IMR-90 (cell line): ENCODE measurements around the gene CEP83. TPM values are rescaled to one million over a fixed set of nuclear protein-coding genes. Genes with fewer than 3 reads are reported as not detected.

ENCODE experiments used
- ATAC-seq: fragments of 200-7000 bp; cut with Tn5 transposase; 2 replicates; pipeline ENCODE4 v1.9.1; 2020; ENCODE audit warnings: low read depth, mild to moderate bottlenecking, moderate library complexity
- BruUV-seq: library from RNA; stranded (reverse); fragments of 400-500 nt; replicated peaks from 2 replicates; lab custom pipeline; 2021; lab: Mats Ljungman, UMichigan
- CTCF ChIA-PET: fragments of 300-600 bp; formaldehyde crosslinking; extraction: SDS; loops from one replicate; lab custom pipeline; 2021; ENCODE audit warnings: antibody characterized with exemption; lab: Yijun Ruan, JAX
- POLR2A ChIA-PET: fragments of 300-600 bp; sonication (Branson Sonifier 250); formaldehyde crosslinking; loops from one replicate; lab custom pipeline; 2022; ENCODE audit warnings: antibody characterized with exemption; ENCODE audit not compliant: unreplicated experiment; lab: Charles Lee
- DNase-seq: peaks from one replicate; pipeline ENCODE4 v3.0.0; 2013
- H2AFZ ChIP-seq: replicated peaks from 2 replicates; pipeline ENCODE3; 2013; ENCODE audit warnings: low read length, mild to moderate bottlenecking; ENCODE audit not compliant: poor library complexity
- H2AK5ac ChIP-seq: 2 replicates; pipeline ENCODE4 v1.6.1; 2013; ENCODE audit warnings: low read depth, low read length, inconsistent platforms
- H2AK9ac ChIP-seq: replicated peaks from 2 replicates; pipeline ENCODE3; 2013; ENCODE audit warnings: mild to moderate bottlenecking, low read depth, low read length, moderate library complexity; ENCODE audit not compliant: poor library complexity
- H2BK120ac ChIP-seq: 2 replicates; pipeline ENCODE4 v1.6.1; 2013; ENCODE audit warnings: low read depth, low read length, inconsistent platforms
- H2BK15ac ChIP-seq: 3 replicates; pipeline ENCODE4 v1.6.1; 2013; ENCODE audit warnings: low read depth, low read length, inconsistent platforms
- H2BK20ac ChIP-seq: 2 replicates; pipeline ENCODE4 v1.6.1; 2013; ENCODE audit warnings: low read depth, mild to moderate bottlenecking, inconsistent platforms, low read length, moderate library complexity
- H2BK5ac ChIP-seq: 2 replicates; pipeline ENCODE4 v1.6.1; 2013; ENCODE audit warnings: mild to moderate bottlenecking, low read depth, low read length, inconsistent platforms; ENCODE audit not compliant: poor library complexity, severe bottlenecking
- H3K14ac ChIP-seq: replicated peaks from 2 replicates; pipeline ENCODE4 v1.6.1; 2013; ENCODE audit warnings: low read depth, low read length, inconsistent platforms
- H3K18ac ChIP-seq: 2 replicates; pipeline ENCODE4 v1.6.1; 2013; ENCODE audit warnings: low read depth, low read length, control low read depth
- H3K23ac ChIP-seq: 2 replicates; pipeline ENCODE4 v1.6.1; 2013; ENCODE audit warnings: low read depth, low read length, inconsistent platforms
- H3K27ac ChIP-seq: 2 replicates; pipeline ENCODE4 v1.5.1; 2013; ENCODE audit warnings: mild to moderate bottlenecking, control low read depth, low read length; ENCODE audit not compliant: insufficient read depth
- H3K27me3 ChIP-seq: 2 replicates; pipeline ENCODE4 v1.6.1; 2013; ENCODE audit warnings: low read length; ENCODE audit not compliant: control insufficient read depth, insufficient read depth
- H3K36me3 ChIP-seq: 2 replicates; pipeline ENCODE4 v1.6.1; 2013; ENCODE audit warnings: low read length, mixed read lengths; ENCODE audit not compliant: control insufficient read depth, insufficient read depth
- H3K4ac ChIP-seq: 2 replicates; pipeline ENCODE4 v1.6.1; 2013; ENCODE audit warnings: low read depth, low read length, inconsistent platforms
- H3K4me1 ChIP-seq: 2 replicates; pipeline ENCODE4 v1.6.1; 2013; ENCODE audit warnings: low read length, mixed read lengths; ENCODE audit not compliant: control insufficient read depth, insufficient read depth
- H3K4me2 ChIP-seq: 2 replicates; pipeline ENCODE4 v1.6.1; 2013; ENCODE audit warnings: low read depth, mild to moderate bottlenecking, control low read depth, low read length, moderate library complexity
- H3K4me3 ChIP-seq: 2 replicates; pipeline ENCODE4 v1.5.1; 2013; ENCODE audit warnings: low read depth, mild to moderate bottlenecking, control low read depth, low read length, moderate library complexity; ENCODE audit not compliant: insufficient read depth
- H3K56ac ChIP-seq: 2 replicates; pipeline ENCODE4 v1.6.1; 2013; ENCODE audit warnings: low read length, inconsistent platforms; ENCODE audit not compliant: insufficient read depth; ENCODE audit errors: extremely low read depth
- H3K79me1 ChIP-seq, 2 experiments: 2 replicates each; pipeline ENCODE4 v1.6.1; 2013; ENCODE audit warnings: low read length in 2 of 2, inconsistent platforms in 1 of 2, low read depth in 1 of 2
- H3K9ac ChIP-seq: 2 replicates; pipeline ENCODE4 v1.6.1; 2013; ENCODE audit warnings: low read depth, low read length, control low read depth
- H3K9me1 ChIP-seq: 2 replicates; pipeline ENCODE4 v1.6.1; 2013; ENCODE audit warnings: low read length, inconsistent platforms; ENCODE audit not compliant: insufficient read depth
- H3K9me3 ChIP-seq: 2 replicates; pipeline ENCODE4 v1.6.1; 2013; ENCODE audit warnings: low read length; ENCODE audit not compliant: control insufficient read depth, insufficient read depth
- H4K20me1 ChIP-seq: 2 replicates; pipeline ENCODE4 v1.6.1; 2013; ENCODE audit warnings: low read length, inconsistent platforms; ENCODE audit not compliant: insufficient read depth
- H4K5ac ChIP-seq: 2 replicates; pipeline ENCODE4 v1.6.1; 2013; ENCODE audit warnings: mild to moderate bottlenecking, low read depth, low read length, control low read depth
- H4K8ac ChIP-seq, 2 experiments: 2 replicates each; pipeline ENCODE4 v1.6.1; 2013; ENCODE audit warnings: low read depth in 2 of 2, low read length in 2 of 2, control low read depth in 1 of 2, inconsistent platforms in 1 of 2
- H4K91ac ChIP-seq: 2 replicates; pipeline ENCODE4 v1.6.1; 2013; ENCODE audit warnings: low read depth, low read length, inconsistent platforms; ENCODE audit not compliant: insufficient read depth
- BHLHE40 ChIP-seq: fragments of 150-350 bp; IDR thresholded peaks from 2 replicates; pipeline ENCODE4 v1.6.1; 2016; ENCODE audit warnings: mild to moderate bottlenecking, low read depth, low read length
- CEBPB ChIP-seq: IDR thresholded peaks from 2 replicates; pipeline ENCODE4 v1.6.1; 2012; ENCODE audit warnings: low read depth, low read length, improper control_type of control experiment
- CHD1 ChIP-seq: IDR thresholded peaks from 2 replicates; pipeline ENCODE4 v1.6.1; 2012; ENCODE audit warnings: low read depth, low read length, improper control_type of control experiment
- CTCF ChIP-seq: conservative IDR thresholded peaks from 2 replicates; pipeline ENCODE4 v1.5.1; 2012; ENCODE audit warnings: mild to moderate bottlenecking, low read depth, low read length, improper control_type of control experiment
- ELK1 ChIP-seq: fragments of 150-350 bp; IDR thresholded peaks from 2 replicates; pipeline ENCODE4 v1.6.1; 2016; ENCODE audit warnings: low read depth, mild to moderate bottlenecking, low read length, moderate library complexity, borderline replicate concordance
- FOS ChIP-seq: fragments of 150-350 bp; IDR thresholded peaks from 2 replicates; pipeline ENCODE4 v1.6.1; 2016; ENCODE audit warnings: low read depth, low read length
- MAFK ChIP-seq: IDR thresholded peaks from 2 replicates; pipeline ENCODE4 v1.6.1; 2012; ENCODE audit warnings: low read depth, low read length, improper control_type of control experiment
- MAZ ChIP-seq: IDR thresholded peaks from 2 replicates; pipeline ENCODE4 v1.6.1; 2012; ENCODE audit warnings: low read depth, mild to moderate bottlenecking, low read length, improper control_type of control experiment, moderate library complexity, borderline replicate concordance
- MXI1 ChIP-seq: IDR thresholded peaks from 2 replicates; pipeline ENCODE4 v1.6.1; 2012; ENCODE audit warnings: low read depth, mild to moderate bottlenecking, low read length, moderate library complexity, borderline replicate concordance
- NFE2L2 ChIP-seq: fragments of 150-350 bp; IDR thresholded peaks from 2 replicates; pipeline ENCODE4 v1.6.1; 2016; ENCODE audit warnings: low read depth, mild to moderate bottlenecking, low read length
- POLR2A ChIP-seq: IDR thresholded peaks from 2 replicates; pipeline ENCODE4 v1.6.1; 2012; ENCODE audit warnings: mild to moderate bottlenecking, low read depth, low read length
- RAD21 ChIP-seq: IDR thresholded peaks from 2 replicates; pipeline ENCODE4 v1.6.1; 2012; ENCODE audit warnings: low read length, improper control_type of control experiment
- RCOR1 ChIP-seq: IDR thresholded peaks from 2 replicates; pipeline ENCODE4 v1.6.1; 2012; ENCODE audit warnings: mild to moderate bottlenecking, low read length, improper control_type of control experiment; ENCODE audit not compliant: insufficient replicate concordance
- RFX5 ChIP-seq: IDR thresholded peaks from 2 replicates; pipeline ENCODE4 v1.8.0; 2012; ENCODE audit warnings: low read depth, mild to moderate bottlenecking, low read length, moderate library complexity
- SMC3 ChIP-seq: fragments of 150-350 bp; IDR thresholded peaks from 2 replicates; pipeline ENCODE4 v1.6.1; 2016; ENCODE audit warnings: low read depth, mild to moderate bottlenecking, antibody characterized with exemption, low read length, moderate library complexity
- WGBS, 2 experiments: methylation state at CpG; one replicate each; pipeline versions ENCODE4 v1.1.5 to v1.1.7; 2013; ENCODE audit warnings: missing lambda C conversion rate in 2 of 2; ENCODE audit not compliant: insufficient read length in 1 of 2; ENCODE audit errors: extremely low coverage in 2 of 2; 5-methylcytosine and 5-hydroxymethylcytosine counted together
- dilution Hi-C: fragments of 300-500 bp; cut with HindIII; formaldehyde crosslinking; loops from one replicate; pipeline ENCODE4 v1.14.3; 2018; ENCODE audit warnings: low sequenced_read_pairs; ENCODE audit not compliant: unreplicated experiment
- in situ Hi-C: fragments of 300-500 bp; cut with MboI; formaldehyde crosslinking; loops from 3 replicates; pipeline ENCODE4 v1.14.3; 2019; ENCODE audit warnings: low sequenced_read_pairs, inconsistent platforms, mixed read lengths
- intact Hi-C: fragments of 100-400 bp; cut with micrococcal nuclease; formaldehyde crosslinking; loops from 2 replicates; pipeline ENCODE4 v1.10.0; 2022
- polyA plus RNA-seq, 3 experiments: library from polyadenylated mRNA; depleted of rRNA; stranded (reverse); fragments of >200 nt; gene quantifications; 2 replicates each; pipeline ENCODE4 v1.2.3, GENCODE V29; 2012; ENCODE audit warnings: low replicate concordance in 1 of 3
- total RNA-seq: library from RNA; depleted of rRNA; stranded (reverse); fragments of >200 nt; gene quantifications from 2 replicates; pipeline ENCODE4 v1.2.3, GENCODE V29; 2012
- TF ChIP-seq, protein P1 (sequence below): fragments of 150-350 bp; IDR thresholded peaks from 2 replicates; pipeline ENCODE4 v1.6.1; 2017; ENCODE audit warnings: mild to moderate bottlenecking, antibody characterized with exemption, low read length, low read depth

CEP83 gene
- total and polyA plus RNA-seq, 2 of the 4 experiments (the other 2 are of a cell fraction): 3.9 to 8.9 TPM

DNA sequence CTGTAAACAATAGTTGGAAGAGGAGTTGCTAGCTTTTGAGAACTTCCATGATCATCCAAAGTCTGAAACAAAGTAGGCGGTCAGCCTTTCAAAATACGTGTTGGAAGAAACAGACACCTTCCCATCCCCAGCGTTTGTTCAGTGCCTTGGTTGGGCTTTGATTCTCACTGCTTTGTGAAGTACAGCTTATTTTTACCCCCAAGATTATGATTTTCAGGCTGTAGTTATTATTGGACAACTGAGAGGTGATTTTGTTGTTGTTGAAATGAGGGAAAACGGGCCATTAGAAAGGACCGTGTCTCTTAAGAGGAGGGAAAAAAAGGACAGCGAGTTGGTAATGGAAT is 921 bp upstream of the CEP83 start:
- Histone ChIP-seq H3K9ac (peak overlapping the region; percentile 74), H4K91ac (peak overlapping the region; percentile 31; the same call in 1 of the 2 replicates), H2BK120ac (no peak overlapping the region), H2BK20ac (no peak overlapping the region), H3K23ac (peak overlapping the region; percentile 88), H3K56ac (peak overlapping the region; percentile 66), H3K79me1 (peaks cover 0 to 18% of the 10 kb centered on the region in 2 experiments; a peak in 3 of 4 replicates), H3K36me3 (no peaks in the 10 kb centered on the region), H2BK5ac (peak overlapping the region; percentile 45), H2AK9ac (peak overlapping the region; percentile 90), H3K14ac (peak overlapping the region; percentile 39; the same call in 1 of the 2 replicates), H3K4me3 (peak overlapping the region; percentile 73), H3K9me1 (no peaks in the 10 kb centered on the region), H4K20me1 (no peaks in the 10 kb centered on the region), H3K18ac (no peak overlapping the region), H4K5ac (no peak overlapping the region), H2AK5ac (no peak overlapping the region), H3K4ac (peak overlapping the region; percentile 49), H3K9me3 (no peaks in the 10 kb centered on the region), H4K8ac (peak overlapping the region; percentile 63 to 79; a peak in 3 of 4 replicates), H2AFZ (peak overlapping the region; percentile 95), H3K4me2 (peak overlapping the region; percentile 95), H3K4me1 (no peaks in the 10 kb centered on the region), H3K27me3 (no peaks in the 10 kb centered on the region), H3K27ac (peak overlapping the region; percentile 72; the same call in 1 of the 2 replicates), H2BK15ac (no peak overlapping the region)
- ChIA-PET CTCF (no interaction called here), POLR2A (no interaction called here)
- 9% methylated on average over 3 of the region's 6 CpGs; no CpG with 5 or more reads in 1 of the 2 experiments for WGBS, 2 experiments
- intact Hi-C loops (no loop called here), in situ Hi-C loops (no loop called here), dilution Hi-C loops (no loop called here)
- DNase-seq (no peak), ATAC-seq (no peak)
- BruUV-seq: no TSS peak
- TF ChIP-seq CHD1 (no peak), CEBPB (no peak), MAZ (no peak), ELK1 (no peak), BHLHE40 (no peak), NFE2L2 (no peak), POLR2A (no peak), RAD21 (no peak), SMC3 (no peak), RCOR1 (no peak), MXI1 (no peak), MAFK (no peak), FOS (no peak), RFX5 (no peak), CTCF (no peak)
- TF ChIP-seq, protein P1, sequence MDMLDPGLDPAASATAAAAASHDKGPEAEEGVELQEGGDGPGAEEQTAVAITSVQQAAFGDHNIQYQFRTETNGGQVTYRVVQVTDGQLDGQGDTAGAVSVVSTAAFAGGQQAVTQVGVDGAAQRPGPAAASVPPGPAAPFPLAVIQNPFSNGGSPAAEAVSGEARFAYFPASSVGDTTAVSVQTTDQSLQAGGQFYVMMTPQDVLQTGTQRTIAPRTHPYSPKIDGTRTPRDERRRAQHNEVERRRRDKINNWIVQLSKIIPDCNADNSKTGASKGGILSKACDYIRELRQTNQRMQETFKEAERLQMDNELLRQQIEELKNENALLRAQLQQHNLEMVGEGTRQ: no peak
